HEK293 (cell line): ENCODE data around the gene PXYLP1.

Experiments
- CTCF ChIA-PET: fragments of 350-600 bp; formaldehyde crosslinking; extraction: SDS; loops from one replicate; lab custom pipeline; 2021; ENCODE audit warnings: antibody characterized with exemption; lab: Yijun Ruan, JAX
- POLR2A ChIA-PET: fragments of 300-600 bp; formaldehyde crosslinking; extraction: SDS; loops from one replicate; lab custom pipeline; 2020; ENCODE audit warnings: antibody characterized with exemption, inconsistent platforms; lab: Yijun Ruan, JAX
- H3K27ac ChIP-seq: fragments of 200-500 bp; sonication (Bioruptor generic); 2 replicates; pipeline ENCODE4 v1.5.1; 2014; ENCODE audit warnings: low read depth, low read length, control low read depth, inconsistent platforms; ENCODE audit errors: extremely low read depth
- H3K36me3 ChIP-seq, 2 experiments: fragments of 200-500 bp in 1 of 2; sonication (Bioruptor generic) in 1 of 2; 1 replicate in 1 of 2; 2 replicates in 1 of 2; pipeline ENCODE4 v1.5.1; 2014 to 2017; ENCODE audit warnings: inconsistent platforms in 2 of 2, low read length in 2 of 2; ENCODE audit not compliant: control insufficient read depth in 2 of 2, insufficient read depth in 1 of 2
- H3K4me1 ChIP-seq: fragments of 200-500 bp; sonication (Bioruptor generic); 2 replicates; pipeline ENCODE4 v1.5.1; 2014; ENCODE audit warnings: mild to moderate bottlenecking, low read length, inconsistent platforms; ENCODE audit not compliant: control insufficient read depth, insufficient read depth
- H3K4me3 ChIP-seq: 2 replicates; pipeline ENCODE4 v1.5.1; 2011; ENCODE audit warnings: low read depth, mild to moderate bottlenecking, control low read depth, low read length, moderate library complexity
- H3K9me3 ChIP-seq: fragments of 200-500 bp; sonication (Bioruptor generic); 2 replicates; pipeline ENCODE4 v1.5.1; 2014; ENCODE audit warnings: low read depth, low read length, inconsistent platforms; ENCODE audit not compliant: control insufficient read depth, insufficient read depth
- GLI2 ChIP-seq: fragments of 450-650 bp; formaldehyde crosslinking; IDR thresholded peaks from 2 replicates; pipeline ENCODE4; 2017; ENCODE audit warnings: missing biosample characterization, missing genetic modification characterization, low read depth, borderline replicate concordance
- GLI4 ChIP-seq: fragments of 450-650 bp; formaldehyde crosslinking; IDR thresholded peaks from 2 replicates; pipeline ENCODE4 v1.5.1; 2016; ENCODE audit warnings: missing biosample characterization, missing genetic modification characterization
- HOXC10 ChIP-seq: sonication (generic); formaldehyde crosslinking; IDR thresholded peaks from 2 replicates; pipeline ENCODE4 v1.8.1; 2023; ENCODE audit warnings: mild to moderate bottlenecking, missing genetic modification reagents
- KLF16 ChIP-seq: fragments of 450-650 bp; formaldehyde crosslinking; IDR thresholded peaks from 2 replicates; pipeline ENCODE4 v1.5.1; 2017; ENCODE audit warnings: missing biosample characterization, missing genetic modification characterization
- SP2 ChIP-seq: fragments of 450-650 bp; formaldehyde crosslinking; IDR thresholded peaks from 2 replicates; pipeline ENCODE4 v1.5.1; 2016; ENCODE audit warnings: missing biosample characterization, missing genetic modification characterization
- SP3 ChIP-seq: fragments of 450-650 bp; formaldehyde crosslinking; IDR thresholded peaks from 2 replicates; pipeline ENCODE4 v1.5.1; 2016; ENCODE audit warnings: missing biosample characterization, missing genetic modification characterization
- ZBTB21 ChIP-seq: fragments of 450-650 bp; formaldehyde crosslinking; IDR thresholded peaks from 2 replicates; pipeline ENCODE4 v1.5.1; 2017; ENCODE audit warnings: missing biosample characterization, missing genetic modification characterization
- ZBTB7A ChIP-seq: fragments of 450-650 bp; formaldehyde crosslinking; IDR thresholded peaks from 2 replicates; pipeline ENCODE4 v1.5.1; 2016; ENCODE audit warnings: low read depth, missing biosample characterization, missing genetic modification characterization
- ZEB2 ChIP-seq: fragments of 450-650 bp; formaldehyde crosslinking; IDR thresholded peaks from 2 replicates; pipeline ENCODE4 v1.5.1; 2016; ENCODE audit warnings: missing biosample characterization, missing genetic modification characterization
- ZFP41 ChIP-seq: fragments of 450-650 bp; formaldehyde crosslinking; IDR thresholded peaks from 2 replicates; pipeline ENCODE4 v1.5.1; 2016; ENCODE audit warnings: missing biosample characterization, missing genetic modification characterization, borderline replicate concordance
- ZIC2 ChIP-seq: fragments of 450-650 bp; formaldehyde crosslinking; IDR thresholded peaks from 2 replicates; pipeline ENCODE4 v1.5.1; 2016; ENCODE audit warnings: missing biosample characterization, missing genetic modification characterization
- ZNF10 ChIP-seq: fragments of 450-650 bp; formaldehyde crosslinking; IDR thresholded peaks from 2 replicates; pipeline ENCODE4 v1.5.1; 2017; ENCODE audit warnings: missing biosample characterization, missing genetic modification characterization
- ZNF23 ChIP-seq: fragments of 450-650 bp; formaldehyde crosslinking; IDR thresholded peaks from 2 replicates; pipeline ENCODE4 v1.5.1; 2016; ENCODE audit warnings: missing biosample characterization, missing genetic modification characterization, borderline replicate concordance
- ZNF302 ChIP-seq: fragments of 450-650 bp; formaldehyde crosslinking; IDR thresholded peaks from 2 replicates; pipeline ENCODE4 v1.5.1; 2016; ENCODE audit warnings: missing biosample characterization, missing genetic modification characterization, low read depth
- ZNF394 ChIP-seq: fragments of 450-650 bp; formaldehyde crosslinking; IDR thresholded peaks from 2 replicates; pipeline ENCODE4 v1.5.1; 2016; ENCODE audit warnings: missing biosample characterization, missing genetic modification characterization, mild to moderate bottlenecking, moderate library complexity, borderline replicate concordance
- ZNF473 ChIP-seq: fragments of 450-650 bp; formaldehyde crosslinking; IDR thresholded peaks from 2 replicates; pipeline ENCODE4 v1.5.1; 2017; ENCODE audit warnings: missing biosample characterization, missing genetic modification characterization
- ZNF555 ChIP-seq: fragments of 450-650 bp; formaldehyde crosslinking; conservative IDR thresholded peaks from 2 replicates; pipeline ENCODE4 v1.5.1; 2017; ENCODE audit warnings: missing biosample characterization, mild to moderate bottlenecking, missing genetic modification characterization, inconsistent platforms
- ZNF629 ChIP-seq: fragments of 450-650 bp; formaldehyde crosslinking; IDR thresholded peaks from 2 replicates; pipeline ENCODE4 v1.5.1; 2017; ENCODE audit warnings: missing biosample characterization, missing genetic modification characterization
- ZNF664 ChIP-seq: fragments of 450-650 bp; formaldehyde crosslinking; IDR thresholded peaks from 2 replicates; pipeline ENCODE4 v1.5.1; 2016; ENCODE audit warnings: missing biosample characterization, missing genetic modification characterization
- ZNF707 ChIP-seq: fragments of 450-650 bp; formaldehyde crosslinking; IDR thresholded peaks from 2 replicates; pipeline ENCODE4 v1.5.1; 2016; ENCODE audit warnings: missing biosample characterization, missing genetic modification characterization
- ZNF768 ChIP-seq: fragments of 450-650 bp; formaldehyde crosslinking; IDR thresholded peaks from 2 replicates; pipeline ENCODE4 v1.5.1; 2018; ENCODE audit warnings: missing biosample characterization, mild to moderate bottlenecking, missing genetic modification characterization
- TF ChIP-seq, protein P1 (sequence below): fragments of 450-650 bp; formaldehyde crosslinking; IDR thresholded peaks from 2 replicates; pipeline ENCODE4 v1.5.1; 2017; ENCODE audit warnings: missing biosample characterization, missing genetic modification characterization
- TF ChIP-seq, protein P2 (sequence below): fragments of 450-650 bp; formaldehyde crosslinking; IDR thresholded peaks from 2 replicates; pipeline ENCODE4 v1.5.1; 2016; ENCODE audit warnings: missing biosample characterization, missing genetic modification characterization
- TF ChIP-seq, protein P3 (sequence below): fragments of 450-650 bp; formaldehyde crosslinking; IDR thresholded peaks from 2 replicates; pipeline ENCODE4 v1.5.1; 2017; ENCODE audit warnings: missing biosample characterization, missing genetic modification characterization
- TF ChIP-seq, protein P4 (sequence below): fragments of 450-650 bp; formaldehyde crosslinking; IDR thresholded peaks from 2 replicates; pipeline ENCODE4 v1.5.1; 2016; ENCODE audit warnings: missing biosample characterization, missing genetic modification characterization

The PXYLP1 gene

DNA sequence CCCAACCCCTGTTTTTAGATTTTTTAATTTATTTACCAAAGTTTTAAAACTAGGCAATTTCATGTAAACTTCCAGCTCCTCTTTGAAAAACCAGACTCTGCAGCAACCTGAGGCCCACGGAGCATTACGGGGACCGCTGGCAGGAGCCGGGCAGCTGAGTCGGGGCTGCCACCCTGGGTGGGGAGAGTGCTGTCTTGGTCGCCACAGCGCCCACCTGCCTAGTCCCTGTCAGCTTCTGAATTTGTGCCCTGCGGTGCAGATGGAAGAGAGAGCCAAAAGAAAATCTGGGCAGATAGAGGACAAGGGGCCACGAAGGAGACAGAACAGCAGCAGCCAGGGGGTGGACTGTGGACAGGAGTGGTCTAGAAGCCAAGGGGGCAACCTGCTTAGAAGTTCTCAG lies 34.6 kb downstream of the PXYLP1 start:
- H3K4me3 ChIP-seq: no peak overlapping the region
- no peaks in the 10 kb centered on the region for H3K9me3 ChIP-seq
- H3K27ac ChIP-seq: no peak overlapping the region
- H3K36me3 ChIP-seq: peaks cover 0 to 15% of the 10 kb centered on the region in 2 experiments; a peak in 1 of 3 replicates
- no peak for TF ChIP-seq HOXC10 (CRISPR knock-in tag)
- TF ChIP-seq ZNF629 (tag by site-specific recombination): no peak
- TF ChIP-seq ZNF473 (tag by site-specific recombination): no peak
- no peak for TF ChIP-seq SP3
- TF ChIP-seq, protein P1, sequence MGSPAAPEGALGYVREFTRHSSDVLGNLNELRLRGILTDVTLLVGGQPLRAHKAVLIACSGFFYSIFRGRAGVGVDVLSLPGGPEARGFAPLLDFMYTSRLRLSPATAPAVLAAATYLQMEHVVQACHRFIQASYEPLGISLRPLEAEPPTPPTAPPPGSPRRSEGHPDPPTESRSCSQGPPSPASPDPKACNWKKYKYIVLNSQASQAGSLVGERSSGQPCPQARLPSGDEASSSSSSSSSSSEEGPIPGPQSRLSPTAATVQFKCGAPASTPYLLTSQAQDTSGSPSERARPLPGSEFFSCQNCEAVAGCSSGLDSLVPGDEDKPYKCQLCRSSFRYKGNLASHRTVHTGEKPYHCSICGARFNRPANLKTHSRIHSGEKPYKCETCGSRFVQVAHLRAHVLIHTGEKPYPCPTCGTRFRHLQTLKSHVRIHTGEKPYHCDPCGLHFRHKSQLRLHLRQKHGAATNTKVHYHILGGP: no peak
- TF ChIP-seq, protein P2, sequence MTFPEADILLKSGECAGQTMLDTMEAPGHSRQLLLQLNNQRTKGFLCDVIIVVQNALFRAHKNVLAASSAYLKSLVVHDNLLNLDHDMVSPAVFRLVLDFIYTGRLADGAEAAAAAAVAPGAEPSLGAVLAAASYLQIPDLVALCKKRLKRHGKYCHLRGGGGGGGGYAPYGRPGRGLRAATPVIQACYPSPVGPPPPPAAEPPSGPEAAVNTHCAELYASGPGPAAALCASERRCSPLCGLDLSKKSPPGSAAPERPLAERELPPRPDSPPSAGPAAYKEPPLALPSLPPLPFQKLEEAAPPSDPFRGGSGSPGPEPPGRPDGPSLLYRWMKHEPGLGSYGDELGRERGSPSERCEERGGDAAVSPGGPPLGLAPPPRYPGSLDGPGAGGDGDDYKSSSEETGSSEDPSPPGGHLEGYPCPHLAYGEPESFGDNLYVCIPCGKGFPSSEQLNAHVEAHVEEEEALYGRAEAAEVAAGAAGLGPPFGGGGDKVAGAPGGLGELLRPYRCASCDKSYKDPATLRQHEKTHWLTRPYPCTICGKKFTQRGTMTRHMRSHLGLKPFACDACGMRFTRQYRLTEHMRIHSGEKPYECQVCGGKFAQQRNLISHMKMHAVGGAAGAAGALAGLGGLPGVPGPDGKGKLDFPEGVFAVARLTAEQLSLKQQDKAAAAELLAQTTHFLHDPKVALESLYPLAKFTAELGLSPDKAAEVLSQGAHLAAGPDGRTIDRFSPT (tag by site-specific recombination): no peak
- no peak for TF ChIP-seq KLF16 (tag by site-specific recombination)
- no peak for TF ChIP-seq ZIC2
- H3K4me1 ChIP-seq: no peaks in the 10 kb centered on the region
- CTCF ChIA-PET: no interaction called here
- POLR2A ChIA-PET: no interaction called here

DNA sequence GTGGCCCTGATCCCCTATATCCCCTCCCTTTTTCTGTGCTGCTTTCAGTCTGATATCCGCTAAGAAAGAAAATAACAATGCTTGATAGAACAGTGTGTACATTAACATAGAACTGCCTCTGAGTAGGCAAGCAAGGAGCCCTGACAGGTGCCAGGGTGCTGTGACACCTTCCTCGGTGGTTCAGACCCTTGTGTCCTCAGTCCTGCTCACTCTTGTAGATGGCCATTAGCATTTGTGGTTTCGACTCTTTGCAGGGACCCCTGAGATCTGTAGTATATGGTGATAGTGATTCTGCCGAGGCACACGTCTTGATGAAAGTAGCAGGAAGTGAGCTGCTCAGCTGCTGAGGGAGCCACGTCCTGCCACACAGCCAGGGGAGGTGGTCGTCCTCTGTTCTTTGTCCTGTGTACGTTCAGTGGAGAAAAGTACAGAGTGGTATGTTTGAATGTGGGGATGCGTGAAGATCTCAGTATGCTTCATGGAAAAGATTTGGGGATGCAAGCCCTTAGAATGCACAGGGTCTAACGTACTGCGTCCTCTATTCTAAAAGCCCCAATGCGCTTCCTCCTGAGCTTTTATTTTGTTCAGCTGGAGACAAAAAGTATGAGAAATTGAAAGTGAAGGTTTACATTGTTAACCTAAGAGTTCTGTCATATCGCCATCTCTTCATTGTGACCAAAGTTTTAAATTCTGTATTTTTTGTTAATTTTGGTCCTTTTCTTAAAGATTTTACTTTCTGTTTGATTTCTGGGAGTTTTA lies 35.4 kb downstream of the PXYLP1 start:
- POLR2A ChIA-PET: interaction anchor here (0.6 kb wide), 1 partner anchor 21 kb away, joined by 3 read pairs; no protein-coding TSS in a partner anchor
- H3K4me3 ChIP-seq: no peak overlapping the region
- peaks cover 0 to 10% of the 10 kb centered on the region in 2 experiments; a peak in 1 of 3 replicates for H3K36me3 ChIP-seq
- TF ChIP-seq GLI4 (no peak), ZNF394 (tag by site-specific recombination) (no peak), ZEB2 (tag by site-specific recombination) (no peak), ZNF664 (no peak), ZNF10 (tag by site-specific recombination) (no peak)
- TF ChIP-seq, protein P3, sequence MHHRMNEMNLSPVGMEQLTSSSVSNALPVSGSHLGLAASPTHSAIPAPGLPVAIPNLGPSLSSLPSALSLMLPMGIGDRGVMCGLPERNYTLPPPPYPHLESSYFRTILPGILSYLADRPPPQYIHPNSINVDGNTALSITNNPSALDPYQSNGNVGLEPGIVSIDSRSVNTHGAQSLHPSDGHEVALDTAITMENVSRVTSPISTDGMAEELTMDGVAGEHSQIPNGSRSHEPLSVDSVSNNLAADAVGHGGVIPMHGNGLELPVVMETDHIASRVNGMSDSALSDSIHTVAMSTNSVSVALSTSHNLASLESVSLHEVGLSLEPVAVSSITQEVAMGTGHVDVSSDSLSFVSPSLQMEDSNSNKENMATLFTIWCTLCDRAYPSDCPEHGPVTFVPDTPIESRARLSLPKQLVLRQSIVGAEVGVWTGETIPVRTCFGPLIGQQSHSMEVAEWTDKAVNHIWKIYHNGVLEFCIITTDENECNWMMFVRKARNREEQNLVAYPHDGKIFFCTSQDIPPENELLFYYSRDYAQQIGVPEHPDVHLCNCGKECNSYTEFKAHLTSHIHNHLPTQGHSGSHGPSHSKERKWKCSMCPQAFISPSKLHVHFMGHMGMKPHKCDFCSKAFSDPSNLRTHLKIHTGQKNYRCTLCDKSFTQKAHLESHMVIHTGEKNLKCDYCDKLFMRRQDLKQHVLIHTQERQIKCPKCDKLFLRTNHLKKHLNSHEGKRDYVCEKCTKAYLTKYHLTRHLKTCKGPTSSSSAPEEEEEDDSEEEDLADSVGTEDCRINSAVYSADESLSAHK (tag by site-specific recombination): no peak
- H3K27ac ChIP-seq: no peak overlapping the region
- no peaks in the 10 kb centered on the region for H3K4me1 ChIP-seq
- H3K9me3 ChIP-seq: no peaks in the 10 kb centered on the region
- CTCF ChIA-PET: interaction anchor here (0.6 kb wide), 1 partner anchor 9 kb away, joined by 4 read pairs; no protein-coding TSS in a partner anchor

DNA sequence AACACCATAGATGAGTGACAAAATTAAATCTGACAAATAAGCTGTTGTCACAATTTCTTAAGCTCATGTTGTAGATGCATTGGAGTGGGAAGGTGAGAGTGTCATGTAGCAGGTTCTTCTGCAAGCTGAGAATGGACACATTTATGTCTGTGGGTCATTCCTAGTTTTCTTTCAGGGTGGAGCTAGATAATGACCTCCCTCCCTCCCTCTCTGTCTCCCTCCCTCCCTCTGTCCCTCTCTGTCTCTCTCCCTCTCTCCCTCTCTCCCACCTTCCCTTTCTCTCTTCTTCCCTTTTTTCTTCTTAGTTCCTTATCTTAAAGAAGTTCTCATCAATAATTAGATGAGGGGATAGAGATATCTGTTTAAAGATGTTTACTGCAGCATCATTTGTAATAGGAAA lies 36.0 kb downstream of the PXYLP1 start:
- POLR2A ChIA-PET: interaction anchor here (0.6 kb wide), 1 partner anchor 22 kb away, joined by 3 read pairs; no protein-coding TSS in a partner anchor
- Histone ChIP-seq H3K27ac (no peak overlapping the region), H3K9me3 (no peaks in the 10 kb centered on the region), H3K4me3 (no peak overlapping the region), H3K36me3 (peaks cover 0 to 10% of the 10 kb centered on the region in 2 experiments; a peak in 1 of 3 replicates), H3K4me1 (no peaks in the 10 kb centered on the region)
- CTCF ChIA-PET: interaction anchor here (0.6 kb wide), 1 partner anchor 9 kb away, joined by 4 read pairs; no protein-coding TSS in a partner anchor
- TF ChIP-seq ZNF302 (no peak), ZBTB21 (tag by site-specific recombination) (no peak), GLI2 (tag by site-specific recombination) (no peak), ZNF768 (tag by site-specific recombination) (no peak), ZNF555 (tag by site-specific recombination) (no peak), ZNF394 (tag by site-specific recombination) (no peak), SP2 (tag by site-specific recombination) (no peak), ZFP41 (tag by site-specific recombination) (no peak), ZNF707 (tag by site-specific recombination) (no peak), ZBTB7A (tag by site-specific recombination) (no peak), ZNF23 (tag by site-specific recombination) (no peak)
- TF ChIP-seq, protein P4, sequence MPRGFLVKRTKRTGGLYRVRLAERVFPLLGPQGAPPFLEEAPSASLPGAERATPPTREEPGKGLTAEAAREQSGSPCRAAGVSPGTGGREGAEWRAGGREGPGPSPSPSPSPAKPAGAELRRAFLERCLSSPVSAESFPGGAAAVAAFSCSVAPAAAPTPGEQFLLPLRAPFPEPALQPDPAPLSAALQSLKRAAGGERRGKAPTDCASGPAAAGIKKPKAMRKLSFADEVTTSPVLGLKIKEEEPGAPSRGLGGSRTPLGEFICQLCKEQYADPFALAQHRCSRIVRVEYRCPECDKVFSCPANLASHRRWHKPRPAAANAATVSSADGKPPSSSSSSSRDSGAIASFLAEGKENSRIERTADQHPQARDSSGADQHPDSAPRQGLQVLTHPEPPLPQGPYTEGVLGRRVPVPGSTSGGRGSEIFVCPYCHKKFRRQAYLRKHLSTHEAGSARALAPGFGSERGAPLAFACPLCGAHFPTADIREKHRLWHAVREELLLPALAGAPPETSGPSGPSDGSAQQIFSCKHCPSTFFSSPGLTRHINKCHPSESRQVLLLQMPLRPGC (tag by site-specific recombination): no peak
